Measurements from ENCODE around the gene ANKRD28.
A peak's percentile ranks its signal among the peaks of the same experiment; 100 is the strongest.

The ANKRD28 gene

DNA sequence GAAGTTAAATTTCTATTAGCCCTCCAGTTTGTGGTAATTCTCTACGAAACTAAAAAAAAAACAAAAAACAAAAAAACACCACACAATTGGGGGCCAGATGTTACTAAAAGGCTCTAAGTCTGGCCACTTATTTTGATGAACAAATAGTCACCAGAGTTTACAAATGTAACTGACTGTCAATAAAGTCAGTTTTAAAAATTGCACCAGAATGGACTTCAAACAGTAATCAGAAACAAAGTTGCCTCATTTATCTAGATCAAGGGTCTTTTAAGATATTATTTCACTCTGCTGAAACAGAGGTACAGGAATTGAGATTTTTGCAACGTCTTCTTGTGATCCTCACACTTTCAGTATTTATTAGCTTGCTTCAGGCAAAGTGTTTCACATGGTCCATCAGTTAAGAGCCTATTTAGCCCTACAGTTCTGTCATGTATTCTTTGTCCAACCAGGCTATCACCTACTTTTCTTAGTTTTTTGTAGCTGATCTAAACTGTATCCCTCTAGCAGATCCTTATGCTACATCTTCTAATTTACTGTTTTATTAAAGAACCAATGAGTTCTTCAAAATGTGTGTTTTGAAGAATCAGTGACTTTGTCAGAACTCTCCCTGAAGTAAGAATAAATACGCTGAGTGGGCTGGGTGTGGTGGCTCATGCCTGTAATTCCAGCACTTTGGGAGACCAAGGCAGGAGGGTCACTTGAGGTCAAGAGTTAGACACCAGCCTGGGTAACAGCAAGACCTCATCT, 74.7 kb downstream of the ANKRD28 start:
- DNase-seq: no peak

DNA sequence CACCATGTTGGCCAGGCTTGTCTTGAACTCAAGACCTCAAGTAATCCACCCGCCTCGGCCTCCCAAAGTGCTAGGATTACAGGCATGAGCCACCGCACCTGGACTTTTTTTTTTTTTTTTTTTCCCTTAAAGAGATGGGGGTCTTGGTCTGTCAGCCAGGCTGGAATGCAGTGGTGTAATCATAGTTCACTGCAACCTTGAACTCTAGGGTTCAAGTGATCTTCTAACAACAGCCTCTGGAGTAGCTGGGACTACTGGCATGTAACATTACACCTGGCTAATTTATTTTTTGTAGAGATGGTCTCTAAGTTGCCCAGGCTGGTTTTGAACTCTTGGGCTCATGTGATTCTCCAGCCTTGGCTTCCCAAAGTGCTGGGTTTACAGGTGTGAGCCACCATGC, 81.6 kb downstream of the ANKRD28 start:
- no peak for DNase-seq

DNA sequence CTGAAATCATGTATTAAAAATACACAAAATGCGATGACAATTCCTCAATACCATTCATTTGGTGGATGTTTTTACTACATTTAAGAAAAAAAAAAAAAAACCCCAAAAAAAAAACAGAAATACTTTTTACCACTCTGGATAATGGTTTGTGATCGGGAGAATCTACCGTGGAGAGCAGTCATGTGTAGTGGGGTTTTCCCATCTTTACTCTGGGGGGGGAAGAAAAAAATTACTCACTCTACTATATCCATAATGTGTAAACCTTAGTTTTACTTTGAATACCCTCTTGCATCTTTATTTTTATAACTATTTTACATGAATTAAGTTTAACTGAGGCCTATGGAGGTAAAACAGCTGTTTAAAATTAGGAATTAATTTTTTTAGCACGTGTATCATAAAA, 83.3 kb downstream of the ANKRD28 start:
- no peak for DNase-seq

DNA sequence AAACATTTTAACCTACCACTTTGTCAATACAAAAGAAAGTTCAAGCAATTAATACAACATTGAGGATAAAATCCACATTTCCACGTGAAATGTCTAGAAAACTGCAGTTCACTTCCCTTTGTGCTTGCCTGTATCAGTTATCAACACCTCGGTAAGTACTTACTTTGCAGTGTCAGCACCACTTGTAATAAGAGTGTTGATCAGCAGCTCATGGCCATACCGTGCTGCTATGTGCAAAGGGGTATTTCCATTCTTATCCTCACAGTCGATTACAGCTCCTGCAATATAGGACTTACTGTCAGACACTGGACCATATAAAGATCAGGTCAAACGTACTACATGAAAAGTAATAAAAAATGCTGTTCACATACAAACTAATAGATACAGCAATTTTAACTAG, 84.4 kb downstream of the ANKRD28 start:
- no peak for DNase-seq

DNA sequence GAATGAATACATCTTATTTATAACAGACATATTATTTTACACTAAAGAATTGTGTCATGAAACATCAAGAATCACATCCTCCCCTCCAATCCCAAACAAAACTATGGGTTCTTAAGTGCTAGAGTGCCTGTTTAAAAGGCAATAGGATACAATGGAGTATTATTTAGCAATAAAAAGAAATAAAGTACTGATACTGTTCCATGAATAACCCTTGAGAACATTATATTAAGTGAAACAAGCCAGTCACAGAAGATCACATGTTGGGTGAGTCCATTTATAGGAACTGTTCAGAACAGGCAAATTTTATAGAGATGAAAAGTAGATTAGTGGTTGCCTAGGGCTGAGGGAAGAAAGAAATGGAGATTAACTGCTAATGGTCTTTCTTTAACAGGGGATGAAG, 86.5 kb downstream of the ANKRD28 start:
- DNase-seq: no peak

DNA sequence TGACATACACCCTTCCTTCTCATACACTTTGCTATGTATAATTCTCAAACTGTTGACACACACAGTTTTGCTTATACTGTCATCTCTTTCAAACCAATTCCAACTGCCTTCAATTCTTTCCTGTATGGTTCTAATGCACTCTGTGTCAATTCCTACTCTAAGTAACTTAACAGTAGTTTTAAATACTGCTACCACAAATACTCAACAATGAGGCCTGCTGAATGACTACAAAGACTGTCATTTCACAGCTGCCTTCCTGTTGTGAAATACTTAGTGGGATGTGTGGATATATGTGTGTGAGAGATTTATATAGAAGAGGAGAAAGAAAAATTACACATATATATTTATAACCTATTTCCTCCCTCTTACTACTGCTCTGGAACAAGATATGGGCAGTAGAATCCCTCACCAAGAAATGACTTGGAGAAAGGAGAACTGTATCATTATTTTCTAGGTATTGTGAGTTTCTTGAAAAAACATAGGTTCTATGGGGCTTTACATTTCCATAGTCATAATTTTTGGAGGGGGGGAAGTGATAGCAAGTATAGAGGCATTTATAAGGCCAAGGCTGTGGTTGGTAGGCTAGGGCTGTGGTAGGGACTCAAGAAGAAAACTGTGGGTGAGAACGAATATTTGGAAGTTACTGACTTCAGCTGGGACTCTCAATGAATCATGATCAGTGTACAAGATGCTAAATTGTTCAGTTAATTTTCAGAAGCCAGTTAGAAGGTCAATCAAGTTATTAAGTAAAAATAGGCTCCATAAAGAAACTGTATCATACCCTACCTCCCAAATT, 88.7 kb downstream of the ANKRD28 start:
- DNase-seq: no peak

DNA sequence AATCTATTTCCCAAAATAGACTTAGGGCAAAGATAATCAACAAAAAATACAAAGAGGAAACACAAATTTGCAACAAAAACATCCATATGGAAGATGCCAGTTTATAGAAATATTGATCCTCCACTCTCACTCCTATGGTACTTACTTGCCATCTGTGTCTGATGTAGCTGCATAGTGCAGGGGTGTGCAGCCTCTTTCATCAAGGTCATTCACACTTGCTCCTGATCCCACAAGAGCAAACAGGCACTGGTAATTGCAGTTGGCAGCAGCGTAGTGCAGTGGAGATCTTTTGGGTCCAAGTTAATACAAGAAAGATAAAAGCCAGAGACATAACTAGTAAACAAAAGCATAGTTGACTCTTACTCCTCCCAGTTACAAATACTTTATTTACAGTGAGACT, 90.0 kb downstream of the ANKRD28 start:
- DNase-seq: no peak

DNA sequence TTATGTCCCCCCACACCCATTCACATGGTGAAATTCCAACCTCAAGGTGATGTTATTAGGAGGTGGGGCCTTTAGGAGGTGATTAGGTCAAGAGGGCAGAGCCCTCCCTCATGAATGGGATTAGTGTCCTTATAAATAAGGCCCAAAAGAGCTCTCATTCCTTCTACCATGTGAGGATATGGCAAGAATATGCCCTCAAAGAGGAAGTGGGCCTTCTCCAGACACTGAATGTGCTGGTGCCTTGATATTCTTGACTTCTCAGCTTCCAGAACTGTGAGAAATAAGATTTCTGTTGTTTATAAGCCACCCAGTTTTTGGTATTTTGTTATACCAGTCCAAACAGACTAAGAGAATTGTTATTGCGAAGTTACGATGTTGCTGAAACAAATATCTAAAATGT, 94.4 kb downstream of the ANKRD28 start:
- no peak for DNase-seq

DNA sequence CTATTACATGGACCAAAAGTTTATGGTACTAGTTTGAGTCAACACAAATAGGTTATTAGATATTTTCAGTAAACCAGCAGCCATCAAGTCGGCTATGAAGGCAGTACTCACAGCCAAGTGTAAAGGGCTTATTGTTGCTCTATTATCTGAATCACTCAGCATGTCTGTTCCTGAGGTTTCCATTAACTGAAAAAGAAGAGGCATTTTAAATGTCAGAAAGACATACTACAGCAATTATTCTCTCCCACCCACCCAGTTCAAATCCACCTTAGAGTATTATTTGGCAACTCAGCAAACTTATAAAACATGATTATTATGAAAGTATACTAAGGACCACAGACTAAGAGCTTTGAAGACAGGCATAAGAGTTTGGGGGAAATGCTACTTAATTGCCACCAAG, 103.2 kb downstream of the ANKRD28 start:
- DNase-seq: no peak

DNA sequence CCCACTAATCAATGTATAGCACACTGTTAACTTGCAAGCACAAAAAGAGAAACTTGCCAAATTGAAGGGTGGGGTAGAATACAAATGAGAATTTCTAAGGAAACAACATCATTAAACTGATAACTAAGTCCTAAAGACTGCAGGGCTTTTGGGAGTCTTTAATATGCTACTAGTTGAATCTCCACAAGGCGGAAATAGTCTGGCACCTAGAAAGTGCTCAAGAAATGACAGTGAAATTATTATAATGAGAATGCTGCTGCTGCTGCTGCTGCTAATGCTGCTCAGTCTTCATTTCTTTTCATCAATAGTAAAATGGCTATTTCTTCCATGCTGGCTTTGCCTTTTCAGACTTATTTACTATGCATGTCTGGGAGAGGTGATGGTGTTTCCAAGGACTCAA, 104.4 kb downstream of the ANKRD28 start:
- no peak for DNase-seq

DNA sequence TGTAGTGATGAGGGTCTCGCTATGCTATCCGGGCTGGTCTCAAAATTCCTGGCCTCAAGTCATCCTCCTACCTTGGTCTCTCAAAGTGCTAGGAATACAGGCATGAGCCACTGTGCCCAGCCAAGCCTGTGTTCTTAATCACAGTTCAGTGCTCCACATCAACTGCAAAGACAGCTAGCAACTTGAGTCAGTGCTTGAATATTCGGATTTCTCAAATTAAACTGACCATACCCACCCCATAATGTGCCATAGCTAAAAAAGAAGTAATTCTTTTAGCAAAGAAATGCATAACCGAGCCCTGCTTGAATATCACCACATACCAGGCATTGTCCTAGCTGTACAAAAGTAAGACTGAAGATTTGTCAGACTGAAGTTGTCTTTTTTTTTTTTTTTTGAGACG, 107.0 kb downstream of the ANKRD28 start:
- DNase-seq: no peak

DNA sequence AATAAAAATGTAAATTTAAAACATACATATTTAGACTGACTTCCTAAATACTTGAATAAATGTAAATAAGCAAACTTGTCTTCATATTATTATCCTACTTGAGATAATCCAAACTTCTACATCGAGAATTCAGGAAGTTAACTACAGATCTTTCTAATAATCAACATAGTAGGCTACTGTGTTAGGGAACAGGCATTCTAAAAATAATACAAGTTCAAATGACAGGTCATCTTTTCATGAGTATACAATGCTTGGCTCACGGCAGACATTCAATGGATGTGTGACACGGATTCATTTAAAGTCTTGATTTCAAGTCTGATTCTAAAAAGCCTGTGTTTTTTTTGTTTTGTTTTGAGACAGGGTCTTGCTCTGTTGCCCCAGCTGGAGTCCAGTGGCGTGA, 107.5 kb downstream of the ANKRD28 start:
- DNase-seq: no peak

DNA sequence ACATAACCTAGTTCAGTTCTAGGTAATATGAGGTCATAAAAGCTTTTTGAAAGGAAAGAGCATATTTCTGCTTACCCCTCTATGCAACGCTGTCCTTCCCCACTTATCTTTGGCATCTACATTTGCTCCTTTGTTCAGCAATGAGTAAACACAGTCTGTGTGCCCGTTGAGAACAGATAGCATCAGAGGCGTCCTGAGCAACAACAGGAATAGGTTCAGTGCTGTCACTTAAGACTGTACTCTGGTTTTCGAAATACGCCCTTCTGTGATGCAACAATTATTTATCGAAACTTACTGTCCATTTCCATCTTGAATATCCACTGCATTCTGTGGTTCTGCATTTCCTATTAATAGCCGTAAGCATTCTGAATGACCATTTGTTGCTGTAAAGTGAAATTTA, 111.9 kb downstream of the ANKRD28 start:
- DNase-seq: no peak

DNA sequence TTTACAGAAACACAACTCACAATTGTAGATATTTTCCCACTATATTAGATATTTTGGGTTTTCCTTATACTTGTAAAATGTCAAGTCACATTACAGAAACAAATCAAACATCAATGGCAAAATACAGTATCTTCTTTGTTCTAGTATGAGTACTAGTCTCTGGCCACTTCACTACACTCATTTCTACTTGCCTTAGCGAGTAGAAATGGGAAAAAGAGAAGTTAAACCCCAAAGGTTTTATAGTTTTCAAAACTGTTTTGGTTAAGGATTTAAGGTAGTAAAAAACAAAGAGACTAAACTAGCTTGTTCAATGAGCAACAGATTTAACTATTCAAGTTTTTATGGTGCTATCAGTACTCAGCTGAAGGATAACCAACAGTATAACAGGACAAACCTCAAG, 114.5 kb downstream of the ANKRD28 start:
- DNase-seq: no peak

DNA sequence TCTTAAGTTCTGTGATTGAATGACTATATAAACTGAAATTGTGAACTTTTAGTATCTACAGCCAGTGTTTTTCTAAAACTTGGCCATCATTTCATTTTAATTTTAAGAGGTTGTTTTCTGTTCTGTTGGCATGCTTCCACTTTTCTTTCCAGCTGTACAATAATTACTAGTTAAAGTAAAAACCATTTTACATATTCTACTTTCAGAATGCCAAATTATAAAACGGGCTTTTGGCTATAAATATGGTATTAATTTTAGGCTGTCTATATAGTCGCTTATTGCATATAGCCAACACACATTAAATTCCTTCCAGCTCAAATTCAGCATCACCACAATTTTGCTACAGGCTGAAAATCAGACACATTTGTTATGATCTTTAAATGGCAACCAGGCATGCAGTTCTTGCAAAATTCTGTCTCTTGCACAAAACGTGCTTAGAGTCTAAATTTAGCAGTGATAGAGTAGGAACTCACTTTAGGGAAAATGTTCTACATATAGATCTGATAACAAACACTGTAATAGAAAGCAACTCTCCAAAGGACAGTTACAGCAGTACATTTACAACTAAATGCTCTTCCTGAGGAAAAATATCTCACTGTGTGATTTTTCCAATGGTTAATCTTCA, 115.1 kb downstream of the ANKRD28 start:
- no peak for DNase-seq

DNA sequence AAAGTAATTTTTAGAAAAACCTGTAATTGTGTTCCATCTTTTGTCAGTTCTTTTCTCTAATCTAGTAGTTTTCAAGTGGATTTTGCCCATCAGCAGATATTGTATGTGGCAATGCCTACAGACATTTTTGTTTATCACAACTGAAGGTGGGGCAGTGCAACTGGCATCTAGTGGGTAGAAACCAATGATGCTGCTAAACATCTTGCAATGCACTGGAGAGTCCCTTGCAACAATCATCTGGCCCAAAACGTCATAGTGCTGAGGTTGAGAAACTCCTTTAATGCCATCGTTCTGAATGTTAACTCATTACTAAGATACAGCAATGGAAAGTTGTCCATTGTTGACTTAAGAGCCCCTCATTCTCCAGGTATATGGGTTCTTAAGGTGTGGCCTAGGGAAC, 116.1 kb downstream of the ANKRD28 start:
- no peak for DNase-seq

DNA sequence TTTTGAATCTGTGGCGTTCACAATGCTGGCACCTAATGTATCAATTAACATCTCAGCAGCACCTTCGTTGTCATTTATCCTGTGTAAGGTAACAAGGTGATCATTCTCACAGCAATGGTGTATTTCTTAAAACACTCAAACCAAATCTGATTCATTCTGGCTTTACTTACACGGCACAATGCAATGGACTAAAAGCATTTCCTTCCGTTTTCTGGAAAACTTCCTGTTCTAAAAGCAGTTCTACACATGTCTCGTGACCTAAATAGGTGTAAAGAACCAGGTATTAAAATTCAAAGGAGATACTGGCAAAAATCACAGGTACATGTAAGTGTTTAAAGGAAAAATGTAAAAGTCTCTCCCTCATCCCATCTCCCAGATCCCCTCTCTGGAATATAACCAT, 118.5 kb downstream of the ANKRD28 start:
- DNase-seq: no peak

DNA sequence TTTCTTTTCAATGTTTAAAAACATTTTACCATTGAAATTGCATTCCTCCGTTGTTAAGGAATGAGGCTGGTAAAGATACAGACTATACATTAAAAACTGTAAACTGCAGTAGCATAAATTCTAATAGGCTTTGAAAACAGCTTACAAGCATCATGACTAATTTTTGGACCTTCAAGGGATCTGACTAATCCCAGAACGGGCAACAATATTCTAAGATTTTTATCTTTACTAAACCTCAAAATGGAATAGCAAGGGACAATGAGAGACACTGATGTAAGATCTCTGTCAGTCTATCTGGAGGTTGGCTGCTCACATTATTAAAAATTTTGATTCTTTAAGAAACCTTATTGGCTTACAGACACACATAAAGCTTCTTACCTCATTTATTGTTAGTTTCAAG, 121.5 kb downstream of the ANKRD28 start:
- DNase-seq: no peak

DNA sequence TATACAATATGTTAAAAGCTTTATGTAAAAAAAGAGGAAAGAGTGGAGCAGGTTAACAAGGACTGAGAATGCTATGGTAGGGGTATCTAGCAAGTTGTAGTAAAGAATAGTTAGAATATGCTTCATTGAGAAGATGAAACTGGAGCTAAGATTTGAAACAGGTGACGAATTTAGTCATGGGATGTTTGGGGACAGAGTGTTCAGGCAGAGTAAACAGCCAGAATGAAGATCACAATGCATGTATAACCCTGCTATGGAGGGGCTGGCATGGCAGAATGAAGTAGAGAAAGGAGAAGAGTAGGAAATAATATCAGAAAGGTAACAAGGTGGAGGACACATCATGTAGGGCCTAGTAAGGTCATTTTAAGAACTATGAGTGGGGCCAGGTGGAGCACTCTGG, 124.2 kb downstream of the ANKRD28 start:
- DNase-seq: no peak

DNA sequence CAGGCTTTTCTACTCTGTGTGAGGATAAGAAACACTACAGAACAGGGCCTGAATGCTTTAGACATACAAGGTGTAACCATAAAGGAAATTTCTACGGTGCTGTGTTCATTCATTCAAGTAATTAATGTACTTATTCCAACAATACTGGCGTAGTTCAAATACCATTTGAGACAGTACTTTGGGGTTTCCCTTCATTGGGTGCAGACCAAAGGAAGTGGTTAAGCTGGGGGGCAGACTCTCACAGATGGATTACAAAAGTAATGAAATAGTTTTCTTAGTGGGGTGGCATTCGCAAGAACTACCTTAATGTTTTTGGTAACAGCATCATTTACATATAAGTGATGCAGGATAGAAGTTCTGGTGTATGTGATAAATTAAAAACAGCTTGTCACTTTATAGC, 130.3 kb downstream of the ANKRD28 start:
- DNase-seq: peak; percentile 29

DNA sequence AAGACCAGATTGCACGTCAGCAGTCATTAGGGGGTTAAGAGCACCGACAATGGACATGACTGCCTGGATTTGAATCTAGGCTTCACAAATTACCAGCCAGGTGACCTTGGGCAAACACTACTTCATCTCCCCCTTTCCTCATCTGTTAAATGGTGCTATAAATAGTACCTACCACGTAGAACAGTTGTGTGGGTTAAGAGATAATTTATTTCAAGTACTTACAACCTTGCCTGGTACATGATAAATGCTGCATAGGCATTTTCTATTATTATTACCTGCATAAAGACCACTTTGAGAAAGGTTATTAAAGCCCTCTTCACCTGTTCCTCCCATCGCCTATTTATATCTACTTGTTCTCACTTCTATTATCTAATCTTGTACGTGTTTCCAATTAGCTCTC, 131.5 kb downstream of the ANKRD28 start:
- no peak for DNase-seq

DNA sequence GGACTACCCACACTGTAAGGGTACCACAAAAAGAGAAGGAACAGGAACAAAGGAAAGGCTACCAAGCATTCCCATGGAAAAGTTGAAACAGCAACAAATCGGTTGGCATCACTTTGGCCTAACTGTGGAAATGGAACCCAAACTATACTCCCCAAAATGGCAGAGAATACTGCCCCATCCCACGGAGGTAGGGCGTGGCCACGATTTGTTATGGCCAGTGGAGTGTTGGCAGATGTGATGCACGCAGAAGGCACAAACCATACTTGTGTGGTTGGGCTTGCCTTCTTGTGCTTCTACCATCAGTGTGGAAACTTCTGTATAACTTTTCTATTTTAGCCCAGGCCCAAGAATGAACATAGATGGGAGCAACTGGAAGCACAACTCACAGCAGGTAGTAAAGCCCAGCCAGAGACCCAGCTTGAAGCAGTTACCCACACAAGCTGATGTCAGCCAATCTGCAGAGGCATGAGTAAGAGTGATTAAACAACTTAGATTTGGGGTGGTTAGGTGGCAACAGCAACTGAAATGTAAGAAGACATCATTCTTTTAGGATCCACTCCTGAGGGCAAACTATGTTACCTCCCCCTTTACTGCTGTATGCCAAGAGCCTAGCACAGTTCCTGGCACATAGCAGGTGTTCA, 132.1 kb downstream of the ANKRD28 start:
- DNase-seq: no peak

DNA sequence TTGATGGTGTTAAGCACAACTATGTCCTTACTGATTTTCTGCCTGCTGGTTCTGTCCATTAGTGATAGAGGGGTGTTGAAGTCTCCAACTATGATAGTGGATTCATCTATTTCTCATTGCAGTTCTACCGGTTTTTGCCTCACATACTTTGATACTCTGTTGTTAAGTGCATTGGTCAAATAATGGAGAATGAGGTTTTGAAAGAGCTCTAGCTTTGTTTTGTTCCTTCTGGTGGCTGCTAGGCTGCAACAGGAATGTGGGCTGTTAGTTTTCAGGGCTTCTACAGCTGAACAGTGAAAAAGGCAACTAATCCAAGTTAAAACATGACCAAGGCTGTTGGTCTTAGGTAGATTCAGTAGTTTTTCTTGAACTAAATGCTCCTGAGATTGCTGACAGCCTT, 133.6 kb downstream of the ANKRD28 start:
- DNase-seq: no peak

Measured in activated naive CD4-positive, alpha-beta T cell treated with Interleukin-2 at 50 U/mL for 16 hours (primary cell).